Measurements from ENCODE around the gene IL15RA. TPM values are rescaled to one million over a fixed set of nuclear protein-coding genes. Genes with fewer than 3 reads are reported as not detected.

IL15RA gene
- total and polyA plus RNA-seq, 2 donors from 2014 or later = 6.8 to 13.9 TPM

DNA sequence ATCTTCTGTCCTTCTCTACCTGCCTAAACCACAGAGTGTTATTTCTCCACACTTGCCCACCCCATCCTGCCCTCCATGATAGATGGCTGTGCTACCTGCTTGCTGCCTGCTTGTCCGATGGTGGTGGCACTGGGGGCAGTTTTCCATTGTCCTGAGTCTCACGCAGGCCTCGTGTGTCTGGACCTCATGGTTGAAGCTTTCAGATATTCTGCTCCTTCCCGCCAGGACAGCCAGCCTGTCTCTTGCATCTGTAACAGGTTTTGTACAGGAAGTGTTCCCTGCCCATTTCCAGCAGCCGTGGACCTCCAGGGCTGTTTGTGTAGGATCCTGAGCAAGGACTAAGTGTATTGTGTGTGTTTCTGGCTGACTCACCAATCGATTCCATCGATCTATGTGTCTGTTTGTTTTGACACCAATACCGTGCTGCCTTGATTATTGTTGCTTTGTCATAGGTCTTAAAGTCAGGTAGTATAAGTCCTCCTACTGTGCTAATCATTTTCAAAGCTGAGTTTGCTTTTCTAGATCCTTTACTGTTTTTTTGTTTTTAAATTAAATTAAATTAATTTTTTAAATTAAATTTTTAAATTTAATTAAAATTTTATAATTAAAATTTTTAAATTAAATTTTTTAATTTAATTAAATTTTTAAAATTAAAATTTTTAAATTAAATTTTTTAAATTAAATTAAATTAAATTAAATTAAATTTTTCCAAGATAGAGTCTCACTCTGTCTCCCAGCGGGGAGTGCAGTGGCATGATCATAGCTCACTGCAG, 8.5 kb downstream of the IL15RA start:
- Histone ChIP-seq H3K4me3 (ENCODE audit: low read length in 3 of 3) (no peak overlapping the region), H3K27me3 (ENCODE audit: control insufficient read depth, insufficient read depth, low read length) (no peaks in the 10 kb centered on the region), H3K4me1 (ENCODE audit: control insufficient read depth in 2 of 3, insufficient read depth in 2 of 3, low read depth in 1 of 3, low read length in 3 of 3) (peaks cover 0 to 3% (median 0%) of the 10 kb centered on the region in 3 donors), H3K9ac (ENCODE audit: low read length in 3 of 3) (no peak overlapping the region), H3K27ac (ENCODE audit: low read depth in 2 of 2, low read length in 2 of 2) (no peak overlapping the region), H3K9me3 (ENCODE audit: control insufficient read depth in 2 of 3, insufficient read depth in 1 of 3, low read length in 3 of 3) (no peaks in the 10 kb centered on the region), H3K36me3 (ENCODE audit: control insufficient read depth in 2 of 3, insufficient read depth in 3 of 3, low read length in 3 of 3) (no peaks in the 10 kb centered on the region)
- intact Hi-C loops (cut with DNase I) = no loop called here
- DNase-seq (no peak), FAIRE-seq (peak; percentile 75)
- TF ChIP-seq, protein P1, sequence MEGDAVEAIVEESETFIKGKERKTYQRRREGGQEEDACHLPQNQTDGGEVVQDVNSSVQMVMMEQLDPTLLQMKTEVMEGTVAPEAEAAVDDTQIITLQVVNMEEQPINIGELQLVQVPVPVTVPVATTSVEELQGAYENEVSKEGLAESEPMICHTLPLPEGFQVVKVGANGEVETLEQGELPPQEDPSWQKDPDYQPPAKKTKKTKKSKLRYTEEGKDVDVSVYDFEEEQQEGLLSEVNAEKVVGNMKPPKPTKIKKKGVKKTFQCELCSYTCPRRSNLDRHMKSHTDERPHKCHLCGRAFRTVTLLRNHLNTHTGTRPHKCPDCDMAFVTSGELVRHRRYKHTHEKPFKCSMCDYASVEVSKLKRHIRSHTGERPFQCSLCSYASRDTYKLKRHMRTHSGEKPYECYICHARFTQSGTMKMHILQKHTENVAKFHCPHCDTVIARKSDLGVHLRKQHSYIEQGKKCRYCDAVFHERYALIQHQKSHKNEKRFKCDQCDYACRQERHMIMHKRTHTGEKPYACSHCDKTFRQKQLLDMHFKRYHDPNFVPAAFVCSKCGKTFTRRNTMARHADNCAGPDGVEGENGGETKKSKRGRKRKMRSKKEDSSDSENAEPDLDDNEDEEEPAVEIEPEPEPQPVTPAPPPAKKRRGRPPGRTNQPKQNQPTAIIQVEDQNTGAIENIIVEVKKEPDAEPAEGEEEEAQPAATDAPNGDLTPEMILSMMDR (IDR thresholded peaks at IDR 0.05; ENCODE audit: borderline replicate concordance, extremely low read depth, insufficient read depth) = no peak

DNA sequence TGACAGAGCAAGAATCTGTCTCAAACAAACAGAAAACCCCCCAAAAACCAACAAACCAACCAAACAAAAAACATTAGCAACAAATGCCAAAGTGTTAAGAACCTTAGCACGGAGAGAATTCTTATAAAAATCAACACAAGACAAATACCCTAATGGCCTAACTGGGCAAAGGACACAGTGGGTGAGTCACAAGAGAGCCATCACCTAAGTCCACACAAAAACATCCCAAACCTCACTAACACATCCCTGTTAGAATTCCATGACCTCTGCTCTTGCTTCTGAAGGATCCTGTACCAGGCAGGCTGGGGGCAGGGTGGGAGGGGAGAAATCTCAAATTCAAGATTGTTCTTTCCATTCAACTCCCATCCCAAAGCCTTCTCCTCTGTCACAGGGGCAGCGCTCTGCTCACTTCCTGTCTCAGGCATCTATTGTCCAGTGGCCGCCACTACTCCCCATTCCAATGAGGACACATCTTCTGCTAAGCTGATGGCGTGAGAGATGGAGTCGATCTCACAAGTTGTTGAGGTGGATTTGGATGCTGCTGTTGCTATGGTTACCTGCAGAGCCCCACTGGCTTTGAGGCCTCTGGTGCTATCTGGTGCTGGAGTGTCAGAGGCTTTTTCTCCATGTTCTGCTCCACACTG, 9.2 kb downstream of the IL15RA start:
- H3K27ac ChIP-seq (ENCODE audit: low read depth in 2 of 2, low read length in 2 of 2) = no peak overlapping the region
- intact Hi-C loops (cut with DNase I) = no loop called here
- no peaks in the 10 kb centered on the region for H3K36me3 ChIP-seq (ENCODE audit: control insufficient read depth in 2 of 3, insufficient read depth in 3 of 3, low read length in 3 of 3)
- no peaks in the 10 kb centered on the region for H3K9me3 ChIP-seq (ENCODE audit: control insufficient read depth in 2 of 3, insufficient read depth in 1 of 3, low read length in 3 of 3)
- no peak overlapping the region for H3K4me3 ChIP-seq (ENCODE audit: low read length in 3 of 3)
- peaks cover 0 to 3% (median 0%) of the 10 kb centered on the region in 3 donors for H3K4me1 ChIP-seq (ENCODE audit: control insufficient read depth in 2 of 3, insufficient read depth in 2 of 3, low read depth in 1 of 3, low read length in 3 of 3)
- no peaks in the 10 kb centered on the region for H3K27me3 ChIP-seq (ENCODE audit: control insufficient read depth, insufficient read depth, low read length)
- FAIRE-seq (no peak), DNase-seq (no peak)
- TF ChIP-seq, protein P1 (IDR thresholded peaks at IDR 0.05; ENCODE audit: borderline replicate concordance, extremely low read depth, insufficient read depth) = no peak
- no peak overlapping the region for H3K9ac ChIP-seq (ENCODE audit: low read length in 3 of 3)

DNA sequence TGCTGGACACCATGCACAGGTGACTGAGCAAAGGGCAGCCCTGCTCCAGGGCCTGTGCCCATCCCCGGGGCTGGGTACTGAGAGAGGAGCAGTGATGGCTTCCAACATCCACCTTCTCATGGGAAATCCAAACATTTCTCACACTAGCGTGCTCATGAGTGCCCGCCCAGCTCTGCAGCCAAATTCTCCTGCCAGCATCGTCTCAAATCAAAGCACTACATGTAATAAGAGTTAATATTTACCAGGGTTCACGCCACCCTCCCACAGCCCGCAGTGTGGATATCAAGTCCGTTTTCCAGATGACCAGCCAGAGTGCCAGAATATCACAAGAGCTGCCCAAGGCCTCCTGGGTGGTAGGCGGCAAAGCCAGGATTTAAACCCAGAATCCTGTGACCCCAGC, 12.1 kb downstream of the IL15RA start:
- FAIRE-seq (no peak), DNase-seq (peak in 2 of 5 donors; percentile 30 to 54)
- no peak overlapping the region for H3K4me3 ChIP-seq (ENCODE audit: low read length in 3 of 3)
- H3K9ac ChIP-seq (ENCODE audit: low read length in 3 of 3) = no peak overlapping the region
- no peaks in the 10 kb centered on the region for H3K36me3 ChIP-seq (ENCODE audit: control insufficient read depth in 2 of 3, insufficient read depth in 3 of 3, low read length in 3 of 3)
- H3K27me3 ChIP-seq (ENCODE audit: control insufficient read depth, insufficient read depth, low read length) = no peaks in the 10 kb centered on the region
- H3K27ac ChIP-seq (ENCODE audit: low read depth in 2 of 2, low read length in 2 of 2) = no peak overlapping the region
- H3K9me3 ChIP-seq (ENCODE audit: control insufficient read depth in 2 of 3, insufficient read depth in 1 of 3, low read length in 3 of 3) = no peaks in the 10 kb centered on the region
- peaks cover 0 to 3% (median 0%) of the 10 kb centered on the region in 3 donors for H3K4me1 ChIP-seq (ENCODE audit: control insufficient read depth in 2 of 3, insufficient read depth in 2 of 3, low read depth in 1 of 3, low read length in 3 of 3)
- TF ChIP-seq, protein P1 (IDR thresholded peaks at IDR 0.05; ENCODE audit: borderline replicate concordance, extremely low read depth, insufficient read depth) = no peak
- intact Hi-C loops (cut with DNase I) = no loop called here
